Calu3 (cell line): Measurements from ENCODE around the gene FDXR. TPM values are rescaled to one million over a fixed set of nuclear protein-coding genes. Genes with fewer than 3 reads are reported as not detected.

Experiments
- BruUV-seq: library from RNA; stranded (reverse); fragments of 400-500 nt; replicated peaks from 2 replicates; lab custom pipeline; 2021; lab: Mats Ljungman, UMichigan
- CTCF ChIA-PET: fragments of 300-600 bp; sonication (Branson Sonifier 250); formaldehyde crosslinking; loops from one replicate; lab custom pipeline; 2022; ENCODE audit warnings: antibody characterized with exemption; lab: Charles Lee
- DNase-seq: peaks from one replicate; pipeline ENCODE4 v3.0.0; 2022
- H3K27ac Mint-ChIP-seq: one replicate; pipeline ENCODE4 v1.8.0; 2022; ENCODE audit warnings: mixed read lengths; ENCODE audit not compliant: unreplicated experiment
- H3K27me3 Mint-ChIP-seq: one replicate; pipeline ENCODE4 v1.8.0; 2022; ENCODE audit warnings: mixed read lengths; ENCODE audit not compliant: unreplicated experiment
- H3K36me3 Mint-ChIP-seq: one replicate; pipeline ENCODE4 v1.8.0; 2022; ENCODE audit warnings: mild to moderate bottlenecking, moderate library complexity, mixed read lengths; ENCODE audit not compliant: insufficient read depth, unreplicated experiment
- H3K4me1 Mint-ChIP-seq: one replicate; pipeline ENCODE4 v1.8.0; 2022; ENCODE audit warnings: mild to moderate bottlenecking, low read depth, mixed read lengths; ENCODE audit not compliant: unreplicated experiment
- H3K4me3 Mint-ChIP-seq: one replicate; pipeline ENCODE4 v1.8.0; 2022; ENCODE audit warnings: mild to moderate bottlenecking, low read depth, moderate library complexity, mixed read lengths; ENCODE audit not compliant: unreplicated experiment
- H3K9me3 Mint-ChIP-seq: one replicate; pipeline ENCODE4 v1.8.0; 2022; ENCODE audit warnings: low read depth, mixed read lengths; ENCODE audit not compliant: unreplicated experiment
- intact Hi-C: fragments of 100-400 bp; cut with micrococcal nuclease; formaldehyde crosslinking; loops from one replicate; pipeline ENCODE4 v1.10.0; 2022; ENCODE audit not compliant: unreplicated experiment
- total RNA-seq: library from RNA; stranded (reverse); gene quantifications from 2 replicates; pipeline ENCODE4 v1.2.3, GENCODE V29; 2022
- TF ChIP-seq, protein P1 (sequence below): fragments of 200-600 bp; IDR thresholded peaks from one replicate; pipeline ENCODE4 v1.8.0; 2022; ENCODE audit warnings: antibody characterized with exemption; ENCODE audit not compliant: unreplicated experiment

Gene FDXR
- total RNA-seq, 1 experiment from 2014 or later = 8.4 TPM

DNA sequence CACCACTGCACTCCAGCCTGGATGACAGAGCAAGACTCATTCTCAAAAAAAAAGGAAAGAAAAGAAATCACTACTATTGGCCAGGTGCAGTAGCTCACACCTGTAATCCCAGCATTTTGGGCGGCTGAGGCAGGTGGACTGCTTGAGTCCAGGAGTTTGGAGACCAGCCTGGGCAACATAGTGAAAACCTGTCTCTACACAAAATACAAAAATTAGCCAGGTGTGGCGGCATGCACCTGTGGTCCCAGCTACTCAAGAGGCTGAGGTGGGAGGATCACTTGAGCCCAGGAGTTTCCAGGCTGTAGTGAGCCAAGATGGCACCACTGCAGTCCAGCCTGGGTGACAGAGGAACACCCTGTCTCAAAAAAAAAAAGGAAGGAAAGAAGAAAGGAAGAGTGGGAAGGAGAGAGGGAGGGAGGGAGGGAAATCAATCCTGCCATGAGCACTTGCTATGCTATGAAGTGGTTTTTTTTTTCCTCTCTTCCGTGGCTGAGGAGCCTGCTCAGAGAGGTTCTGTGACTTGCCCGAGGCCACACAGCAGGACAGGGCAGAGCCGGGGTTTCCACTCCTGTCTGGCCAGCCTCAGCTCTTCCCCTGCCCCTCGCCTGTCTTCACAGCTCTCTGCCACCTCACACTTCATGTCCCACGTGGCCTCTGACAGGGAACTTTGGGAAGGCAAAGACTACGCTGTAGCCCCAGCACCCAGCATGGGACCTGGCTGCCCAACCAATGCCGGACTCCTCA lies 24.0 kb downstream of the FDXR start:
- TF ChIP-seq, protein P1, sequence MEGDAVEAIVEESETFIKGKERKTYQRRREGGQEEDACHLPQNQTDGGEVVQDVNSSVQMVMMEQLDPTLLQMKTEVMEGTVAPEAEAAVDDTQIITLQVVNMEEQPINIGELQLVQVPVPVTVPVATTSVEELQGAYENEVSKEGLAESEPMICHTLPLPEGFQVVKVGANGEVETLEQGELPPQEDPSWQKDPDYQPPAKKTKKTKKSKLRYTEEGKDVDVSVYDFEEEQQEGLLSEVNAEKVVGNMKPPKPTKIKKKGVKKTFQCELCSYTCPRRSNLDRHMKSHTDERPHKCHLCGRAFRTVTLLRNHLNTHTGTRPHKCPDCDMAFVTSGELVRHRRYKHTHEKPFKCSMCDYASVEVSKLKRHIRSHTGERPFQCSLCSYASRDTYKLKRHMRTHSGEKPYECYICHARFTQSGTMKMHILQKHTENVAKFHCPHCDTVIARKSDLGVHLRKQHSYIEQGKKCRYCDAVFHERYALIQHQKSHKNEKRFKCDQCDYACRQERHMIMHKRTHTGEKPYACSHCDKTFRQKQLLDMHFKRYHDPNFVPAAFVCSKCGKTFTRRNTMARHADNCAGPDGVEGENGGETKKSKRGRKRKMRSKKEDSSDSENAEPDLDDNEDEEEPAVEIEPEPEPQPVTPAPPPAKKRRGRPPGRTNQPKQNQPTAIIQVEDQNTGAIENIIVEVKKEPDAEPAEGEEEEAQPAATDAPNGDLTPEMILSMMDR = no peak
- H3K27ac Mint-ChIP-seq = no peak overlapping the region
- no peak for DNase-seq
- intact Hi-C loops = no loop called here
- CTCF ChIA-PET = no interaction called here
- no TSS peak for BruUV-seq
- H3K4me3 Mint-ChIP-seq = no peak overlapping the region
- no peaks in the 10 kb centered on the region for H3K4me1 Mint-ChIP-seq
- no peaks in the 10 kb centered on the region for H3K9me3 Mint-ChIP-seq
- peaks cover 5% of the 10 kb centered on the region for H3K36me3 Mint-ChIP-seq
- peaks cover 55% of the 10 kb centered on the region for H3K27me3 Mint-ChIP-seq

DNA sequence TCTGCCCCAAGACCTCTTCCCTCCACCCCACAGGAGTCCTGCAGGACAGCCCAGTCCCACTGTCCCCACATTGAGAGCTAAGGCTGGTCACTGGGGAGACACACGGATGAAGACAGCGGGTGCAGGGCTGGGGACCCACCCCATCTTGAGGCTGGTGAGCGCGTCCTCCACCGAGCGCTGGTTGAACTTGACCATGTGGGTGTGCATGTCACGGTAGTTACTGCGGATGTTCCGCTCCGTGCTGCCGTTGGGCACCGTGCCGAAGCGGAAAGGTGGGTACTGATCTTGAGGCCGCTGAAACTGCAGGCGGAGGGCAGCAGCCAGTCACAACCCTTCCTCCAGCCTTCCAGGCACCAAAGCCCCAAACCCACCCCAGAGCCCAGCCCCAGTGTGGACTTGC lies 26.2 kb downstream of the FDXR start:
- H3K4me1 Mint-ChIP-seq = no peaks in the 10 kb centered on the region
- TF ChIP-seq, protein P1 = no peak
- intact Hi-C loops = no loop called here
- H3K27ac Mint-ChIP-seq = no peak overlapping the region
- CTCF ChIA-PET = interaction anchor here (1.2 kb wide), 1 partner anchor 87 kb away, joined by 6 read pairs; no protein-coding TSS in a partner anchor
- H3K27me3 Mint-ChIP-seq = peaks cover 42% of the 10 kb centered on the region
- H3K9me3 Mint-ChIP-seq = no peaks in the 10 kb centered on the region
- no peak for DNase-seq
- BruUV-seq = no TSS peak
- H3K4me3 Mint-ChIP-seq = no peak overlapping the region
- peaks cover 5% of the 10 kb centered on the region for H3K36me3 Mint-ChIP-seq

DNA sequence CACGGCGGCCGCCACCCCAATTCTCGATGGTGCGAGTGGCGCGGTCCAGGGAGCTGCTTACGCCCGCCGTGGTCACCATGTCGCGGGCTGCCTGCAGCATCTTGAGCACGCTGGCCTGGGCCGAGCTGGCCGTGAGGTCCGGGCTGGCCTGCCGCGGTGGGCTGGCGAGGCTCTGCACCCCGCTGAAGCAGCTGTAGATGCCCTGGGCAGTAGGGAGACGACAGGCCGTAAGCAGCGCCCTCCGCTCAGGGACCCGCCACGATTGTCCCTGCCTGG lies 29.5 kb downstream of the FDXR start:
- no TSS peak for BruUV-seq
- H3K4me1 Mint-ChIP-seq = no peaks in the 10 kb centered on the region
- CTCF ChIA-PET = interaction anchor here (0.6 to 1.7 kb wide), 6 partner anchors 20 to 188 kb away, joined by 3 to 9 read pairs (median 4); partner anchors contain the start of gene FDXR
- TF ChIP-seq, protein P1 = no peak
- peaks cover 11% of the 10 kb centered on the region for H3K36me3 Mint-ChIP-seq
- intact Hi-C loops = no loop called here
- H3K4me3 Mint-ChIP-seq = no peak overlapping the region
- H3K27ac Mint-ChIP-seq = no peak overlapping the region
- no peaks in the 10 kb centered on the region for H3K9me3 Mint-ChIP-seq
- DNase-seq = no peak
- peaks cover 21% of the 10 kb centered on the region for H3K27me3 Mint-ChIP-seq

DNA sequence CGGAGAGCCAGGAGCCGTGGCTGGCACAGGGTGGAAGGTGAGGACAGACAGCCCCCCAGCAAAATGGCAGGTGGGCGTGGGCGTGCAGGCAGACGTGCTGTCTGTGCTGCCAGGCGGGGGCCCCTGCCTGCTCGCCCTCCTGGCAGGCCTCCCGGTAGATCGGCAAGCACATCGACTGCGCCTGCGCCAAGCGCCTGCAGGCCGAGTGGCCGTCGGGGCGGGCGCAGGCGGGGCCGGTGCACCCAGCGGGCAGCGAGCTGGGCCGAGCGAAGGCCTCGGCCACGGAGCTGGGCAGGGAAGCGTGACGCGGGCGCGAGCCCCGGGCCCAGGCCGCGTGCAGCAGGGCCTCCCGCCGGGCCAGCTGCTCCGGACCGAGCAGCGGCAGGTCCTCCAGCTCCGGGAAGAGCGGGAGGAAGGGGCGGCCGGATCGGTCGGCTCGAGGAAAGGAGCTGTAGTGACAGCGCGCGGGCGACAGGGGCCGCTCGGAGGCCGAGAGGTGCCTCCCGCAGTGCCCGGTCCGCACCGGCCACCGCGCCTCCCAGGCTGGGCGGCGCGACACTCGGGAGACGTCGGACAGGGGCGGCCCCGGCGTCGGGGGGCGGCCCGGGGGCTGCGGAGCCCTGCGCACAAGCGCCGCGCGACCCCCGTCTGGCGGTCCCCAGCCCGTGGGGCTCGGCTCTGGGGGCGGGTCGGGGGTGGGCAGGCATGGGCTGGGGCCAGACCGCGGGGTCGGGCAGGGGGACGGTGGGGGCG lies 30.0 kb downstream of the FDXR start:
- Mint-ChIP-seq H3K36me3 (peaks cover 16% of the 10 kb centered on the region), H3K4me3 (peak overlapping the region; percentile 49), H3K27me3 (peaks cover 16% of the 10 kb centered on the region), H3K4me1 (no peaks in the 10 kb centered on the region), H3K9me3 (no peaks in the 10 kb centered on the region), H3K27ac (no peak overlapping the region)
- TF ChIP-seq, protein P1 = peak; percentile 66
- CTCF ChIA-PET = interaction anchor here (0.6 to 1.7 kb wide), 9 partner anchors 13 to 188 kb away, joined by 3 to 9 read pairs (median 3); partner anchors contain the start of gene FDXR
- no TSS peak for BruUV-seq
- intact Hi-C loops = no loop called here
- DNase-seq = peak; percentile 77
